GM12878 (cell line): ENCODE results near the gene CASP12. TPM values are rescaled to one million over a fixed set of nuclear protein-coding genes. Genes with fewer than 3 reads are reported as not detected.

Experiments used
- ATAC-seq: fragments of 200-7000 bp; cut with Tn5 transposase; 3 replicates; pipeline ENCODE4 v1.9.1; 2020; ENCODE audit warnings: mild to moderate bottlenecking, moderate library complexity
- BruUV-seq: library from RNA; stranded (reverse); fragments of 400-500 nt; replicated peaks from 2 replicates; lab custom pipeline; 2021; lab: Mats Ljungman, UMichigan
- CTCF ChIA-PET: fragments of 300-600 bp; sonication (Branson Sonifier 250); formaldehyde crosslinking; extraction: SDS; loops from one replicate; lab custom pipeline; 2021; ENCODE audit warnings: inconsistent platforms; lab: Yijun Ruan, JAX
- POLR2A ChIA-PET: fragments of 350-600 bp; formaldehyde crosslinking; extraction: SDS; loops from one replicate; lab custom pipeline; 2021; ENCODE audit warnings: inconsistent platforms; lab: Charles Lee
- RAD21 ChIA-PET: fragments of 300-600 bp; sonication (Branson Sonifier 250); formaldehyde crosslinking; loops from one replicate; lab custom pipeline; 2023; ENCODE audit warnings: antibody characterized with exemption; ENCODE audit not compliant: unreplicated experiment; lab: Charles Lee
- SMC1A ChIA-PET: fragments of 300-600 bp; sonication (Branson Sonifier 250); formaldehyde crosslinking; loops from one replicate; lab custom pipeline; 2023; ENCODE audit not compliant: unreplicated experiment, uncharacterized antibody; lab: Charles Lee
- DNase-seq: peaks from one replicate; pipeline ENCODE4 v3.0.0-alpha.2; 2011; ENCODE audit warnings: low read depth, low spot score
- FAIRE-seq: peaks from 3 replicates; lab custom pipeline; 2011; peaks lifted over from hg19 to GRCh38; lab: Jason Lieb, UNC
- H2AFZ ChIP-seq: 2 replicates; pipeline ENCODE4 v1.6.0; 2011; ENCODE audit warnings: low read depth, low read length, control low read depth; ENCODE audit not compliant: control insufficient read depth
- H3K27ac ChIP-seq: 2 replicates; pipeline ENCODE4 v1.5.1; 2011; ENCODE audit warnings: control low read depth; ENCODE audit not compliant: control insufficient read depth, insufficient read depth
- H3K27me3 ChIP-seq, 2 experiments: replicated peaks in 1 of 2; 2 replicates each; pipeline versions ENCODE4 v1.6.0 to v1.6.1; 2011; ENCODE audit warnings: low read length in 1 of 2; ENCODE audit not compliant: control insufficient read depth in 2 of 2, insufficient read depth in 2 of 2
- H3K36me3 ChIP-seq, 2 experiments: 2 replicates each; pipeline ENCODE4 v1.5.1; 2011; ENCODE audit warnings: low read length in 1 of 2; ENCODE audit not compliant: control insufficient read depth in 2 of 2, insufficient read depth in 2 of 2
- H3K4me1 ChIP-seq: 2 replicates; pipeline ENCODE4 v1.6.1; 2011; ENCODE audit warnings: mild to moderate bottlenecking, low read length, moderate library complexity, mixed read lengths; ENCODE audit not compliant: control insufficient read depth, insufficient read depth
- H3K4me2 ChIP-seq: 2 replicates; pipeline ENCODE4 v1.6.0; 2011; ENCODE audit warnings: control low read depth; ENCODE audit not compliant: control insufficient read depth, insufficient read depth
- H3K4me3 ChIP-seq: fragments of 200-600 bp; sonication (generic); 2 replicates; pipeline ENCODE4 v1.5.1; 2016
- H3K79me2 ChIP-seq: 2 replicates; pipeline ENCODE4 v1.6.0; 2011; ENCODE audit warnings: low read length; ENCODE audit not compliant: control insufficient read depth, insufficient read depth
- H3K9ac ChIP-seq: 2 replicates; pipeline ENCODE4 v1.8.0; 2011; ENCODE audit warnings: low read length, control low read depth, mixed read lengths; ENCODE audit not compliant: control insufficient read depth, insufficient read depth
- H3K9me3 ChIP-seq: replicated peaks from 3 replicates; pipeline ENCODE4 v1.5.1; 2011; ENCODE audit warnings: mild to moderate bottlenecking, low read length; ENCODE audit not compliant: control insufficient read depth, insufficient read depth
- H4K20me1 ChIP-seq: 2 replicates; pipeline ENCODE4 v1.6.0; 2011; ENCODE audit not compliant: control insufficient read depth, insufficient read depth
- BCLAF1 ChIP-seq: fragments of 450-650 bp; IDR thresholded peaks from 2 replicates; pipeline ENCODE4 v1.6.1; 2017; ENCODE audit warnings: antibody characterized with exemption, mild to moderate bottlenecking, moderate library complexity
- DPF2 ChIP-seq: fragments of 450-650 bp; IDR thresholded peaks from 2 replicates; pipeline ENCODE4 v1.6.1; 2017; ENCODE audit warnings: mild to moderate bottlenecking
- E2F8 ChIP-seq: fragments of 450-650 bp; IDR thresholded peaks from 2 replicates; pipeline ENCODE4 v1.6.1; 2018; ENCODE audit warnings: mild to moderate bottlenecking, low read depth, moderate library complexity; ENCODE audit not compliant: partially characterized antibody
- E4F1 ChIP-seq: fragments of 450-650 bp; IDR thresholded peaks from 2 replicates; pipeline ENCODE4 v1.6.1; 2018; ENCODE audit warnings: borderline replicate concordance, mild to moderate bottlenecking; ENCODE audit not compliant: partially characterized antibody
- ETV6 ChIP-seq, 2 experiments: fragments of 450-650 bp in 1 of 2; IDR thresholded peaks in 1 of 2; conservative IDR thresholded peaks in 1 of 2; 2 replicates each; pipeline ENCODE4 v1.6.1; 2014; ENCODE audit warnings: antibody characterized with exemption in 1 of 2, borderline replicate concordance in 1 of 2, low read depth in 1 of 2, mild to moderate bottlenecking in 1 of 2, moderate library complexity in 1 of 2
- HDAC6 ChIP-seq: fragments of 200-600 bp; sonication (generic); IDR thresholded peaks from one replicate; pipeline ENCODE4 v1.8.0; 2017; ENCODE audit warnings: antibody characterized with exemption; ENCODE audit not compliant: unreplicated experiment
- IRF5 ChIP-seq: fragments of 450-650 bp; IDR thresholded peaks from 2 replicates; pipeline ENCODE4 v1.6.1; 2017; ENCODE audit warnings: borderline replicate concordance
- NFXL1 ChIP-seq: fragments of 450-650 bp; IDR thresholded peaks from 2 replicates; pipeline ENCODE4 v1.6.1; 2017; ENCODE audit warnings: antibody characterized with exemption, mild to moderate bottlenecking, borderline replicate concordance
- NFYB ChIP-seq: IDR thresholded peaks from 2 replicates; pipeline ENCODE4 v1.6.1; 2011; ENCODE audit warnings: low read depth, mild to moderate bottlenecking, low read length, improper control_type of control experiment, moderate library complexity; ENCODE audit not compliant: insufficient read depth
- NR2C2 ChIP-seq: IDR thresholded peaks from 2 replicates; pipeline ENCODE4 v1.6.1; 2011; ENCODE audit warnings: borderline replicate concordance, low read depth; ENCODE audit not compliant: control insufficient read depth, insufficient read length
- PAX5 ChIP-seq: IDR thresholded peaks from 2 replicates; pipeline ENCODE4 v1.6.1; 2011; ENCODE audit warnings: low read depth, low read length, borderline replicate concordance
- PML ChIP-seq: IDR thresholded peaks from 2 replicates; pipeline ENCODE4 v1.6.1; 2012; ENCODE audit warnings: low read length, inconsistent platforms
- SREBF1 ChIP-seq: IDR thresholded peaks from 2 replicates; pipeline ENCODE4 v1.6.1; 2012; ENCODE audit warnings: mild to moderate bottlenecking, low read length
- TBL1XR1 ChIP-seq: IDR thresholded peaks from 2 replicates; pipeline ENCODE4 v1.6.1; 2012; ENCODE audit warnings: low read depth, low read length, improper control_type of control experiment
- WRNIP1 ChIP-seq: IDR thresholded peaks from 2 replicates; pipeline ENCODE4 v1.6.1; 2011; ENCODE audit warnings: low read depth, low read length, improper control_type of control experiment, borderline replicate concordance
- ZNF207 ChIP-seq: fragments of 450-650 bp; IDR thresholded peaks from 2 replicates; pipeline ENCODE4 v1.6.1; 2014; ENCODE audit warnings: antibody characterized with exemption, mild to moderate bottlenecking, borderline replicate concordance
- WGBS: methylation state at CpG from one replicate; pipeline ENCODE4 v1.1.6; 2016; ENCODE audit warnings: low lambda C conversion rate; ENCODE audit not compliant: insufficient replicate concordance, insufficient coverage; ENCODE audit errors: missing lambda C conversion rate; 5-methylcytosine and 5-hydroxymethylcytosine counted together
- in situ Hi-C: fragments of 300-500 bp; cut with MboI; formaldehyde crosslinking; loops from 9 replicates; pipeline ENCODE4 v1.14.3; 2018; ENCODE audit warnings: mixed read lengths
- intact Hi-C: fragments of 100-400 bp; cut with micrococcal nuclease; formaldehyde crosslinking; loops from one replicate; pipeline ENCODE4 v1.14.2; 2022; ENCODE audit not compliant: unreplicated experiment
- polyA plus RNA-seq, 11 experiments: library from polyadenylated mRNA; depleted of rRNA in 4 of 11; unstranded in 6 of 11; stranded (reverse) in 5 of 11; fragments of >200 nt; fragmentation: Nextera tagmentation in 4 of 11; fragmentation: Illumina TruSeq in 1 of 11; extraction: Ambion mirVana in 4 of 11; extraction: Trizol in 1 of 11; gene quantifications; 1 replicate in 1 of 11; 2 replicates in 10 of 11; pipeline versions ENCODE4 v1.2.1 to v1.2.3, GENCODE V29; 2011 to 2016; ENCODE audit warnings: inconsistent platforms in 2 of 11, missing spikeins in 2 of 11, low read depth in 1 of 11
- total RNA-seq, 4 experiments: library from RNA; depleted of rRNA in 3 of 4; stranded (reverse); fragments of >200 nt in 3 of 4; fragmentation: Illumina TruSeq in 1 of 4; extraction: Trizol in 1 of 4; gene quantifications; 2 replicates each; pipeline versions ENCODE4 v1.2.1 to v1.2.3, GENCODE V29; 2013 to 2021

Gene CASP12
- total and polyA plus RNA-seq, 10 of the 15 experiments (the other 5 are each of a cell fraction or from before 2014, with no cell fraction given), result 0.10 to 0.14 TPM; not detected in 8

- intact Hi-C loops (no loop called here), in situ Hi-C loops (no loop called here)
- no peak for DNase-seq
- ATAC-seq, result no peak
- ChIA-PET POLR2A (no interaction called here), RAD21 (no interaction called here), CTCF (no interaction called here), SMC1A (no interaction called here)
- H3K79me2 ChIP-seq, result no peaks in the 10 kb centered on the region
- H3K9ac ChIP-seq, result no peak overlapping the region
- H3K4me2 ChIP-seq, result no peak overlapping the region
- WGBS, result 62% methylated on average over 4 of the region's 4 CpGs
- H3K4me1 ChIP-seq, result no peaks in the 10 kb centered on the region
- H3K27me3 ChIP-seq, result no peaks in the 10 kb centered on the region
- no peaks in the 10 kb centered on the region for H3K36me3 ChIP-seq
- H2AFZ ChIP-seq, result no peak overlapping the region
- H4K20me1 ChIP-seq, result no peaks in the 10 kb centered on the region
- FAIRE-seq, result no peak
- no peak overlapping the region for H3K4me3 ChIP-seq
- no peak overlapping the region for H3K27ac ChIP-seq
- no peaks in the 10 kb centered on the region for H3K9me3 ChIP-seq
- no TSS peak for BruUV-seq
- no peak for TF ChIP-seq HDAC6
- TF ChIP-seq E2F8, result no peak
- TF ChIP-seq WRNIP1, result no peak
- TF ChIP-seq ETV6 (conservative IDR thresholded peaks at IDR 0.05 in 1 of 2, IDR thresholded peaks at IDR 0.05 in 1 of 2; ENCODE audit: borderline replicate concordance in 1 of 2, low read depth in 1 of 2), result no peak
- TF ChIP-seq NFYB, result no peak
- TF ChIP-seq BCLAF1, result no peak
- TF ChIP-seq ZNF207, result no peak
- no peak for TF ChIP-seq NFXL1
- no peak for TF ChIP-seq TBL1XR1
- no peak for TF ChIP-seq PML
- no peak for TF ChIP-seq IRF5
- TF ChIP-seq PAX5, result no peak
- no peak for TF ChIP-seq SREBF1
- TF ChIP-seq NR2C2, result no peak
- TF ChIP-seq E4F1, result no peak
- TF ChIP-seq DPF2, result no peak
Observed at GRCh38 chr11:104891135-104891534, 7.1 kb downstream of the CASP12 start.
